ENCODE results near the gene SOST. TPM values are rescaled to one million over a fixed set of nuclear protein-coding genes. Genes with fewer than 3 reads are reported as not detected.

Gene SOST
- total RNA-seq, 1 experiment from 2014 or later = 0.07 TPM

DNA sequence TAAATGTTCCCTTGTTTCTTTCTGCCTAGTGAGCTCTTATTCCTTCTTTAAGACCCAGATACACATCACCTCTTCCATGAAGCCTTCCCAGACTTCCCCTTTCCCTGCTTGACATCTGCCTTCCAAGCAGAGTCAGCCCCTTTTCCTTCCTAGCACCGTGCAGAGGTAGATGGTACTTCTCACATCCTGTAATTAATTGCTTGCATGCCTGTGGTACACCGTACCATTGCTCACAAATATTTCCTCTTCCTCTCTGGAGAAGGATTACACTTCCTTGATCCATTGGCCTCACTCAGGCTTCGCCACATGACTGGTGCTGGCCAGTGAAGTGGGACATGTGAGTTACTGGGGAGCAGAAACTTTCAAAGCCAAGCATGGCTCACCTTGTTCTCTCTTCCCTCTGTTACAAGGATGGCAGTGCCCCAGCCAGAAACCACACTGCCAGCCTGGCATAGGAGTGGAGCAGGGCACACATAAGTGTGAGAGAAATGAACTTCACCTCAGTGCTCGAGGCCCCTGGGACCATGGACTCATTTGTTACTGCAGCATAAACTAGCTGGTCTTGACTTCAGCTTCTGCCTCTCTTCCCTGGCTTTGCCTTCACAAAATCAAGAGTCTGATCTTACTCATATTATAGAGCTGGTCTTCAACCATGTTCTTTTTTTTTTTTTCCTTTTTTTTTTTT is 44.0 kb downstream of the SOST start:
- H3K36me3 Mint-ChIP-seq = no peaks in the 10 kb centered on the region
- TF ChIP-seq NFYB (CRISPR knock-in tag; conservative IDR thresholded peaks at IDR 0.05; ENCODE audit: low read depth) (no peak), GRHL2 (CRISPR knock-in tag; IDR thresholded peaks at IDR 0.05; ENCODE audit: insufficient replicate concordance, severe bottlenecking) (no peak), TP53 (CRISPR knock-in tag; IDR thresholded peaks at IDR 0.05) (no peak), RELA (CRISPR knock-in tag; IDR thresholded peaks at IDR 0.05; ENCODE audit: borderline replicate concordance) (no peak), OVOL2 (CRISPR knock-in tag; IDR thresholded peaks at IDR 0.05; ENCODE audit: borderline replicate concordance) (no peak)
- TF ChIP-seq, protein P1, sequence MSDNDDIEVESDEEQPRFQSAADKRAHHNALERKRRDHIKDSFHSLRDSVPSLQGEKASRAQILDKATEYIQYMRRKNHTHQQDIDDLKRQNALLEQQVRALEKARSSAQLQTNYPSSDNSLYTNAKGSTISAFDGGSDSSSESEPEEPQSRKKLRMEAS (CRISPR knock-in tag; IDR thresholded peaks at IDR 0.05) = no peak
- ChIA-PET POLR2A (interaction anchor here (1.0 to 1.1 kb wide), 2 partner anchors 9 to 45 kb away, joined by 3 to 4 read pairs; no protein-coding TSS in a partner anchor), CTCF (interaction anchor here (0.6 to 3.2 kb wide), 16 partner anchors 12 to 454 kb away, joined by 3 to 32 read pairs (median 4); partner anchors contain the start of gene SOST)
- DNase-seq (ENCODE audit: low spot score) (no peak), ATAC-seq (no peak)
- peaks cover 26% of the 10 kb centered on the region for H3K4me1 Mint-ChIP-seq
- peaks cover 8% of the 10 kb centered on the region for H3K9me3 Mint-ChIP-seq
- no peak overlapping the region for H3K27ac Mint-ChIP-seq
- peaks cover 70% of the 10 kb centered on the region for H3K27me3 Mint-ChIP-seq (ENCODE audit: low read depth)
- H3K4me3 Mint-ChIP-seq = peak overlapping the region; percentile 66

DNA sequence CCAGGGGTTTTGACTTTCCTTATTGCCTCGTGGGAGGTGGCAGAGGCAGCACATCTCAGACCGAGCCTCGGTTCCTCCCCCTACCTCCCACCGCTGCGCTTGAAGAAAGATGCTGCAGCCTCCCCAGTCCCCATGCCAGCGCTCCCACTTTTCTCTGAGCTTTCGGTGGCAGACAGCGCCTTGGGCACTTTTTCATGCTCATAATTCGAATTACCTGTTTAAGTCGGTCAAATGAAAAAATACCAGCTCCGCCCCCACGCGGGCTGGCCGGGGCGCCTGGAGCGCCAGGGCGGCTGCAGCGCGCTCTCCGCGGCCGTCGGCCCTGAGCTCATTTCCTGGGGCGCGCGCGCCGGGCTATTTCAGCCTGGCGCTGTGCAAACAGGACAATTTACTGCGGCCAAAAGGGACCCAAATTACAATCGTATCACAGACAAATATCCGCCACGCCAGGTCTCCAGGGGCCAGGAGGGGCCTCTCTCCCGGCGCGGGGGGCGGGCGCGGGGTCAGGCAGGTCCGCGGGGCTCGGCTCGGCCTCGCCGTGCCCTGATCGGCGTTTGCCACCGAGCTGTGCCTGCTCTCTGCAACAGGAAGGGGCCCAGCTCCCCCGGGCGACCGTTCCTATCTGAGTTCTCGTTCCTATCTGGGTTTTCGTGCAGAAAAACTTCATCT is 45.0 kb downstream of the SOST start:
- peaks cover 8% of the 10 kb centered on the region for H3K9me3 Mint-ChIP-seq
- H3K4me1 Mint-ChIP-seq = peaks cover 20% of the 10 kb centered on the region
- no peak overlapping the region for H3K27ac Mint-ChIP-seq
- peak; percentile 52 for DNase-seq (ENCODE audit: low spot score)
- no peaks in the 10 kb centered on the region for H3K36me3 Mint-ChIP-seq
- no peak for TF ChIP-seq SMAD4 (CRISPR knock-in tag; IDR thresholded peaks at IDR 0.05)
- no peak for TF ChIP-seq HMGA2 (CRISPR knock-in tag; IDR thresholded peaks at IDR 0.05)
- TF ChIP-seq, protein P2, sequence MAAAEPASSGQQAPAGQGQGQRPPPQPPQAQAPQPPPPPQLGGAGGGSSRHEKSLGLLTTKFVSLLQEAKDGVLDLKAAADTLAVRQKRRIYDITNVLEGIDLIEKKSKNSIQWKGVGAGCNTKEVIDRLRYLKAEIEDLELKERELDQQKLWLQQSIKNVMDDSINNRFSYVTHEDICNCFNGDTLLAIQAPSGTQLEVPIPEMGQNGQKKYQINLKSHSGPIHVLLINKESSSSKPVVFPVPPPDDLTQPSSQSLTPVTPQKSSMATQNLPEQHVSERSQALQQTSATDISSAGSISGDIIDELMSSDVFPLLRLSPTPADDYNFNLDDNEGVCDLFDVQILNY (CRISPR knock-in tag; IDR thresholded peaks at IDR 0.05) = peak; percentile 58; the same call in 1 of the 2 replicates
- no peak for TF ChIP-seq ZNF138 (CRISPR knock-in tag; conservative IDR thresholded peaks at IDR 0.05)
- TF ChIP-seq NR2C2 (CRISPR knock-in tag; IDR thresholded peaks at IDR 0.05) = no peak
- TF ChIP-seq NFATC4 (CRISPR knock-in tag; IDR thresholded peaks at IDR 0.05) = no peak
- no peak for TF ChIP-seq FOXP1 (CRISPR knock-in tag; IDR thresholded peaks at IDR 0.05; ENCODE audit: borderline replicate concordance)
- TF ChIP-seq IRF2 (CRISPR knock-in tag; IDR thresholded peaks at IDR 0.05; ENCODE audit: borderline replicate concordance, low read depth) = no peak
- no peak for TF ChIP-seq ELF4 (CRISPR knock-in tag; IDR thresholded peaks at IDR 0.05; ENCODE audit: low read depth)
- TF ChIP-seq, protein P3, sequence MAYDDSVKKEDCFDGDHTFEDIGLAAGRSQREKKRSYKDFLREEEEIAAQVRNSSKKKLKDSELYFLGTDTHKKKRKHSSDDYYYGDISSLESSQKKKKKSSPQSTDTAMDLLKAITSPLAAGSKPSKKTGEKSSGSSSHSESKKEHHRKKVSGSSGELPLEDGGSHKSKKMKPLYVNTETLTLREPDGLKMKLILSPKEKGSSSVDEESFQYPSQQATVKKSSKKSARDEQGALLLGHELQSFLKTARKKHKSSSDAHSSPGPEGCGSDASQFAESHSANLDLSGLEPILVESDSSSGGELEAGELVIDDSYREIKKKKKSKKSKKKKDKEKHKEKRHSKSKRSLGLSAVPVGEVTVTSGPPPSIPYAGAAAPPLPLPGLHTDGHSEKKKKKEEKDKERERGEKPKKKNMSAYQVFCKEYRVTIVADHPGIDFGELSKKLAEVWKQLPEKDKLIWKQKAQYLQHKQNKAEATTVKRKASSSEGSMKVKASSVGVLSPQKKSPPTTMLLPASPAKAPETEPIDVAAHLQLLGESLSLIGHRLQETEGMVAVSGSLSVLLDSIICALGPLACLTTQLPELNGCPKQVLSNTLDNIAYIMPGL (CRISPR knock-in tag; IDR thresholded peaks at IDR 0.05) = peak; percentile 54; the same call in 1 of the 2 replicates
- TF ChIP-seq ZNF423 (CRISPR knock-in tag; IDR thresholded peaks at IDR 0.05) = peak; percentile 56; the same call in 1 of the 2 replicates
- peak overlapping the region; percentile 66 for H3K4me3 Mint-ChIP-seq
- peak; percentile 78 for ATAC-seq
- POLR2A ChIA-PET = interaction anchor here (1.0 to 1.1 kb wide), 3 partner anchors 8 to 46 kb away, joined by 3 to 4 read pairs (median 4); no protein-coding TSS in a partner anchor
- H3K27me3 Mint-ChIP-seq (ENCODE audit: low read depth) = peaks cover 65% of the 10 kb centered on the region
- CTCF ChIA-PET = interaction anchor here (0.7 to 3.2 kb wide), 17 partner anchors 12 to 455 kb away, joined by 3 to 32 read pairs (median 4); partner anchors contain the start of genes DHX8 and SOST

- ATAC-seq (no peak), DNase-seq (ENCODE audit: low spot score) (no peak)
- ChIA-PET CTCF (interaction anchor here (0.7 to 3.2 kb wide), 2 partner anchors 47 to 49 kb away, joined by 3 to 32 read pairs; partner anchors contain the start of gene SOST), POLR2A (interaction anchor here (0.6 kb wide), 2 partner anchors 38 to 306 kb away, joined by 3 read pairs; no protein-coding TSS in a partner anchor)
- Mint-ChIP-seq H3K27me3 (ENCODE audit: low read depth) (peaks cover 64% of the 10 kb centered on the region), H3K9me3 (peaks cover 8% of the 10 kb centered on the region), H3K4me1 (peaks cover 12% of the 10 kb centered on the region), H3K36me3 (no peaks in the 10 kb centered on the region), H3K4me3 (no peak overlapping the region), H3K27ac (no peak overlapping the region)
- no peak for TF ChIP-seq NR1H2 (CRISPR knock-in tag; IDR thresholded peaks at IDR 0.05)
- TF ChIP-seq, protein P4, sequence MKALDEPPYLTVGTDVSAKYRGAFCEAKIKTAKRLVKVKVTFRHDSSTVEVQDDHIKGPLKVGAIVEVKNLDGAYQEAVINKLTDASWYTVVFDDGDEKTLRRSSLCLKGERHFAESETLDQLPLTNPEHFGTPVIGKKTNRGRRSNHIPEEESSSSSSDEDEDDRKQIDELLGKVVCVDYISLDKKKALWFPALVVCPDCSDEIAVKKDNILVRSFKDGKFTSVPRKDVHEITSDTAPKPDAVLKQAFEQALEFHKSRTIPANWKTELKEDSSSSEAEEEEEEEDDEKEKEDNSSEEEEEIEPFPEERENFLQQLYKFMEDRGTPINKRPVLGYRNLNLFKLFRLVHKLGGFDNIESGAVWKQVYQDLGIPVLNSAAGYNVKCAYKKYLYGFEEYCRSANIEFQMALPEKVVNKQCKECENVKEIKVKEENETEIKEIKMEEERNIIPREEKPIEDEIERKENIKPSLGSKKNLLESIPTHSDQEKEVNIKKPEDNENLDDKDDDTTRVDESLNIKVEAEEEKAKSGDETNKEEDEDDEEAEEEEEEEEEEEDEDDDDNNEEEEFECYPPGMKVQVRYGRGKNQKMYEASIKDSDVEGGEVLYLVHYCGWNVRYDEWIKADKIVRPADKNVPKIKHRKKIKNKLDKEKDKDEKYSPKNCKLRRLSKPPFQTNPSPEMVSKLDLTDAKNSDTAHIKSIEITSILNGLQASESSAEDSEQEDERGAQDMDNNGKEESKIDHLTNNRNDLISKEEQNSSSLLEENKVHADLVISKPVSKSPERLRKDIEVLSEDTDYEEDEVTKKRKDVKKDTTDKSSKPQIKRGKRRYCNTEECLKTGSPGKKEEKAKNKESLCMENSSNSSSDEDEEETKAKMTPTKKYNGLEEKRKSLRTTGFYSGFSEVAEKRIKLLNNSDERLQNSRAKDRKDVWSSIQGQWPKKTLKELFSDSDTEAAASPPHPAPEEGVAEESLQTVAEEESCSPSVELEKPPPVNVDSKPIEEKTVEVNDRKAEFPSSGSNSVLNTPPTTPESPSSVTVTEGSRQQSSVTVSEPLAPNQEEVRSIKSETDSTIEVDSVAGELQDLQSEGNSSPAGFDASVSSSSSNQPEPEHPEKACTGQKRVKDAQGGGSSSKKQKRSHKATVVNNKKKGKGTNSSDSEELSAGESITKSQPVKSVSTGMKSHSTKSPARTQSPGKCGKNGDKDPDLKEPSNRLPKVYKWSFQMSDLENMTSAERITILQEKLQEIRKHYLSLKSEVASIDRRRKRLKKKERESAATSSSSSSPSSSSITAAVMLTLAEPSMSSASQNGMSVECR (CRISPR knock-in tag; IDR thresholded peaks at IDR 0.05; ENCODE audit: borderline replicate concordance) = no peak
- TF ChIP-seq, protein P5, sequence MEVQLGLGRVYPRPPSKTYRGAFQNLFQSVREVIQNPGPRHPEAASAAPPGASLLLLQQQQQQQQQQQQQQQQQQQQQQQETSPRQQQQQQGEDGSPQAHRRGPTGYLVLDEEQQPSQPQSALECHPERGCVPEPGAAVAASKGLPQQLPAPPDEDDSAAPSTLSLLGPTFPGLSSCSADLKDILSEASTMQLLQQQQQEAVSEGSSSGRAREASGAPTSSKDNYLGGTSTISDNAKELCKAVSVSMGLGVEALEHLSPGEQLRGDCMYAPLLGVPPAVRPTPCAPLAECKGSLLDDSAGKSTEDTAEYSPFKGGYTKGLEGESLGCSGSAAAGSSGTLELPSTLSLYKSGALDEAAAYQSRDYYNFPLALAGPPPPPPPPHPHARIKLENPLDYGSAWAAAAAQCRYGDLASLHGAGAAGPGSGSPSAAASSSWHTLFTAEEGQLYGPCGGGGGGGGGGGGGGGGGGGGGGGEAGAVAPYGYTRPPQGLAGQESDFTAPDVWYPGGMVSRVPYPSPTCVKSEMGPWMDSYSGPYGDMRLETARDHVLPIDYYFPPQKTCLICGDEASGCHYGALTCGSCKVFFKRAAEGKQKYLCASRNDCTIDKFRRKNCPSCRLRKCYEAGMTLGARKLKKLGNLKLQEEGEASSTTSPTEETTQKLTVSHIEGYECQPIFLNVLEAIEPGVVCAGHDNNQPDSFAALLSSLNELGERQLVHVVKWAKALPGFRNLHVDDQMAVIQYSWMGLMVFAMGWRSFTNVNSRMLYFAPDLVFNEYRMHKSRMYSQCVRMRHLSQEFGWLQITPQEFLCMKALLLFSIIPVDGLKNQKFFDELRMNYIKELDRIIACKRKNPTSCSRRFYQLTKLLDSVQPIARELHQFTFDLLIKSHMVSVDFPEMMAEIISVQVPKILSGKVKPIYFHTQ (CRISPR knock-in tag; IDR thresholded peaks at IDR 0.05) = no peak
- TF ChIP-seq OVOL2 (CRISPR knock-in tag; IDR thresholded peaks at IDR 0.05; ENCODE audit: borderline replicate concordance) = no peak
Measured at GRCh38 chr17:43712397-43712796, 46.2 kb downstream of the SOST start.

Data from WTC11 (cell line).